ENCODE results near the gene CTSZ. TPM values are rescaled to one million over a fixed set of nuclear protein-coding genes. Genes with fewer than 3 reads are reported as not detected.

CTSZ gene
- total and polyA plus RNA-seq, 2 of the 8 experiments (the other 6 are each of a cell fraction or from before 2014, with no cell fraction given), result 32.8 to 34.0 TPM

- no peak for TF ChIP-seq CHD7 (IDR thresholded peaks at IDR 0.05; ENCODE audit: insufficient replicate concordance, low read length)
- no peak for TF ChIP-seq ASH2L (IDR thresholded peaks at IDR 0.05; ENCODE audit: low read length)
- TF ChIP-seq TAF1 (IDR thresholded peaks at IDR 0.05; ENCODE audit: low read depth, low read length), result no peak
- no peak for TF ChIP-seq SUZ12 (IDR thresholded peaks at IDR 0.05; ENCODE audit: low read length)
- no peak for TF ChIP-seq SIRT6 (IDR thresholded peaks at IDR 0.05; ENCODE audit: low read length)
- no peak for TF ChIP-seq EGR1 (IDR thresholded peaks at IDR 0.05; ENCODE audit: borderline replicate concordance, low read depth, low read length)
- TF ChIP-seq SP4 (IDR thresholded peaks at IDR 0.05; ENCODE audit: low read length), result no peak
- no peak for TF ChIP-seq GTF2F1 (IDR thresholded peaks at IDR 0.05; ENCODE audit: borderline replicate concordance, low read depth, low read length)
- TF ChIP-seq NRF1 (IDR thresholded peaks at IDR 0.05; ENCODE audit: low read depth, low read length), result no peak
- TF ChIP-seq SP2 (IDR thresholded peaks at IDR 0.05; ENCODE audit: low read length), result no peak
- TF ChIP-seq HDAC2 (IDR thresholded peaks at IDR 0.05; ENCODE audit: borderline replicate concordance in 1 of 2, low read depth in 2 of 2, low read length in 2 of 2), result no peak
Measured at GRCh38 chr20:59047938-59048680, 41.1 kb upstream of the CTSZ start (continued).

All from H1 (cell line).